NCI-H2107 (cell line): Measurements from ENCODE around the gene KCNK4.
A peak's percentile ranks its signal among the peaks of the same experiment; 100 is the strongest.

Experiments used
- DNase-seq: peaks from one replicate; lab custom pipeline; 2025; lab: John Stamatoyannopoulos, UW

The KCNK4 gene

GRCh38 chr11:64253481-64253880 is 37.6 kb upstream of the KCNK4 start:
- no peak for DNase-seq

GRCh38 chr11:64254326-64254725 is 36.8 kb upstream of the KCNK4 start:
- DNase-seq, result no peak

DNA sequence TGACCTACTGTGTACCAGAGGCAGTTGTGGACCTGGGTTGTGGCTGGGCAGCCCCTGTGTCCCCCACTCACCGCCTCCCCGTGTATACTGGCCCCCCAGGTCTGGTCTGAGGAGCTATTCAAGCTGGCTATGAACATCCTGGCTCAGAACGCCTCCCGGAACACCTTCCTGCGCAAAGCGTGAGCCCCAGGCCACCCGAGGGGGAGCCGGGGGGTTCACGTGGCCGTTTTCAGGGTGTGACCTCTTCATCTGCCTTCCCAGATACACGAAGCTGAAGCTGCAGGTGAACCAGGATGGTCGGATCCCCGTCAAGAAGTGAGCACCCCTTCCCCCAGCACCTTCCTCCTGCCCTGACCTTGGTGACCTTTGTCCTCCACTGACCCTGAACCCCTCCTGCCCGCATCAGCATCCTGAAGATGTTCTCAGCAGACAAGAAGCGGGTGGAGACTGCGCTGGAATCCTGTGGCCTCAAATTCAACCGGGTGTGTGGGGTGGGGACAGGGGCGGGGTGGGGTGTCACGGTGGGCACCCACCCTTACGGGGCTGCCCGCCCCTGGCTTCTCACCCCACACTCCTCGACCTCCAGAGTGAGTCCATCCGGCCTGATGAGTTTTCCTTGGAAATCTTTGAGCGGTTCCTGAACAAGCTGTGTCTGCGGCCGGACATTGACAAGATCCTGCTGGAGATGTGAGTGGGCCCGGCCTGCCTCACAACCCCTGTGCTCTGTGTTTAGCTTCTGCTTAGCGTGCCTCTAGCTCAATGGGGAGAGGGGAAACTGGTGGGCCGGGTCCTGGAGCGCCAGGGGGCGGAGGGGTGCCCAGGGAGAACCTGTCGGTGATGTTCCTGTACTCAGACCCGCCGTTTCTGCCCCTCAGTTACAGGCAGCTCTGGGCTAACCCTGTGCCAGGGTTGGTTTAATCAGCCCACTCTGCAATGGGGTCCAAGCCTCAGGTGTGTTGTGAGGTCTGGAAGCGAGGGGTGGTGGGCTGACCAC is 35.7 kb upstream of the KCNK4 start:
- DNase-seq, result no peak

DNA sequence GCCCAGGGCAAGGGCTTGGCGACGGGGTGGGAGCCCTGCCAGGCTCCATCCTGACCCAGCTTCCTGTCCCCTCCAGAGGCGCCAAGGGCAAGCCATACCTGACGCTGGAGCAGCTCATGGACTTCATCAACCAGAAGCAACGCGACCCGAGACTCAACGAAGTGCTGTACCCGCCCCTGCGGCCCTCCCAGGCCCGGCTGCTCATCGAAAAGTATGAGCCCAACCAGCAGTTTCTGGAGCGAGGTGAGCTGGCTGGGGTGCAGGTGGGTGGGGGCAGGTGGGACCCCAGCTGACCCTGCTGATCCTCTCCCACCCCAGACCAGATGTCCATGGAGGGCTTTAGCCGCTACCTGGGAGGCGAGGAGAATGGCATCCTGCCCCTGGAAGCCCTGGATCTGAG is 34.8 kb upstream of the KCNK4 start:
- no peak for DNase-seq

- DNase-seq, result no peak
Measured at GRCh38 chr11:64258356-64258755, 32.7 kb upstream of the KCNK4 start.

DNA sequence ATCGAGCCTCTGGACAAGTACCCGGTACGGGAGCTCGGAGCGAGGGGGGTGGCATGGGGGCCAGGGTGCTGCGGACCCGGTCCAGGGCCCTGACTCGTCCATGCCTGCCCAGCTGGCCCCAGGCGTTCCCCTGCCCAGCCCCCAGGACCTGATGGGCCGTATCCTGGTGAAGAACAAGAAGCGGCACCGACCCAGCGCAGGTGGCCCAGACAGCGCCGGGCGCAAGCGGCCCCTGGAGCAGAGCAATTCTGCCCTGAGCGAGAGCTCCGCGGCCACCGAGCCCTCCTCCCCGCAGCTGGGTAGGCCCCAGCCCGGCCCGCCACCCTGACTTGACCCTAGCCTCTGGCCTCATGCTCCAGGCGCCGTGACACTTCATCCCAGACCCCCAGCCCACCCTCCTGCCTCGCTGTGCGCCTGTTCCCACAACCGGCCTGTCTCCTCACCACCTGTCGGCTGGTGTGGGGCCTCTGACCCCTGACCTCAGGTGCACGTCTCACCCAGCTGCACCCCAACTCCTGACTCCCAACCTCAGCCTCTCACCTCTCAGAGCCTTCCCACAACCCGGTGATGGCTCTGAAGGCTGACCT is 32.1 kb upstream of the KCNK4 start:
- DNase-seq, result no peak

GRCh38 chr11:64259533-64260067 is 31.5 kb upstream of the KCNK4 start:
- DNase-seq, result no peak

- no peak for DNase-seq
Measured at GRCh38 chr11:64260147-64260708, 30.9 kb upstream of the KCNK4 start.

- no peak for DNase-seq
Measured at GRCh38 chr11:64261556-64262080, 29.5 kb upstream of the KCNK4 start.

DNA sequence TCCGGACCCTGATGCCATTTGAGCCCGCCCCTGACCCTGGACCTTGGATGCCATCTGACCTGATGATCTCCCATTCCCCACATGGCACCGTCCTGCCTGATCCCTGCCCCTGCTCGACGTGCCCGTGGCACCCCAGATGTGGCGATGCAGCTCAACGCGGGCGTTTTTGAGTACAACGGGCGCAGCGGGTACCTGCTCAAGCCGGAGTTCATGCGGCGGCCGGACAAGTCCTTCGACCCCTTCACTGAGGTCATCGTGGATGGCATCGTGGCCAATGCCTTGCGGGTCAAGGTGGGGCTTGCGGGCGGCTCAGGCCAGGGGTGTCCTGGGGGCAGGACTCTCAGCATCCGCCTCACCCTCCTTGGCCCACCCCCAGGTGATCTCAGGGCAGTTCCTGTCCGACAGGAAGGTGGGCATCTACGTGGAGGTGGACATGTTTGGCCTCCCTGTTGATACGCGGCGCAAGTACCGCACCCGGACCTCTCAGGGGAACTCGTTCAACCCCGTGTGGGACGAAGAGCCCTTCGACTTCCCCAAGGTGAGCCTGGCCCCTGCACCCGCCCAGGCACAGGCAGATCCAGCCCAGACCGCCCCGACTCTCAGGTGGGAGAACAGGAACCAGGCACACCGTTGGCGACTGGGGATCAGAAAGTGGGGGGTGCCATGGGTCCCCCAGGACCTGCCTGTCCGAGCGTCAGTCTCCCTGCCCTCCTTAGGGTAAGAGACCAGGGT is 28.7 kb upstream of the KCNK4 start:
- no peak for DNase-seq

- no peak for DNase-seq
Measured at GRCh38 chr11:64263021-64263946, 27.8 kb upstream of the KCNK4 start.

GRCh38 chr11:64263947-64264317 is 27.2 kb upstream of the KCNK4 start:
- no peak for DNase-seq

DNA sequence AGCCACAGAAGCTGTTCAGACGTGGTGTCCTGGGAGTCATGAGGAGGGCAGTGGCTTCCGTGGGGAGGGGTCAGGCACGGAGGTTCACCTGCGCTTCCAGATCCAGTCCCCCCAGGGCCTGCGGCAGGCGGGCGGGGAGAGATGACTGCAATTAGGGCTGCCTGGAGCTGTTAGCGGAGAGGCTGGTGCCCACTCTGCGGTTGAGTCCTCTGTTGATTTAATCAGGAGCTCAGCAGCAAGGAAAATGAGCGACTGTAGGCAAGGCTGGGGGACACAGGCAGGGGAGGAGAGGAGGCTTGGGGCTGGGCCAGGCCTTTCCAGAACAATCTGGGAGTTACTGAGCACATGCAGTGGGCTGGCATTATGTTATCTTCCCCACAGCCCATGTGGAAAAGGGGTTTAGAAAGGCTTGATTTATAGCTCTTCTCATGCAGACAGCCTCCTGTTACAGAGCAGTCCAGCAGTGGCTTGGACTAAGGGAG is 26.7 kb upstream of the KCNK4 start:
- DNase-seq, result peak; percentile 59

GRCh38 chr11:64265176-64266160 is 25.6 kb upstream of the KCNK4 start:
- no peak for DNase-seq

- no peak for DNase-seq
Measured at GRCh38 chr11:64266339-64266738, 24.8 kb upstream of the KCNK4 start.

- DNase-seq, result peak; percentile 33
Measured at GRCh38 chr11:64267207-64267945, 23.7 kb upstream of the KCNK4 start.

DNA sequence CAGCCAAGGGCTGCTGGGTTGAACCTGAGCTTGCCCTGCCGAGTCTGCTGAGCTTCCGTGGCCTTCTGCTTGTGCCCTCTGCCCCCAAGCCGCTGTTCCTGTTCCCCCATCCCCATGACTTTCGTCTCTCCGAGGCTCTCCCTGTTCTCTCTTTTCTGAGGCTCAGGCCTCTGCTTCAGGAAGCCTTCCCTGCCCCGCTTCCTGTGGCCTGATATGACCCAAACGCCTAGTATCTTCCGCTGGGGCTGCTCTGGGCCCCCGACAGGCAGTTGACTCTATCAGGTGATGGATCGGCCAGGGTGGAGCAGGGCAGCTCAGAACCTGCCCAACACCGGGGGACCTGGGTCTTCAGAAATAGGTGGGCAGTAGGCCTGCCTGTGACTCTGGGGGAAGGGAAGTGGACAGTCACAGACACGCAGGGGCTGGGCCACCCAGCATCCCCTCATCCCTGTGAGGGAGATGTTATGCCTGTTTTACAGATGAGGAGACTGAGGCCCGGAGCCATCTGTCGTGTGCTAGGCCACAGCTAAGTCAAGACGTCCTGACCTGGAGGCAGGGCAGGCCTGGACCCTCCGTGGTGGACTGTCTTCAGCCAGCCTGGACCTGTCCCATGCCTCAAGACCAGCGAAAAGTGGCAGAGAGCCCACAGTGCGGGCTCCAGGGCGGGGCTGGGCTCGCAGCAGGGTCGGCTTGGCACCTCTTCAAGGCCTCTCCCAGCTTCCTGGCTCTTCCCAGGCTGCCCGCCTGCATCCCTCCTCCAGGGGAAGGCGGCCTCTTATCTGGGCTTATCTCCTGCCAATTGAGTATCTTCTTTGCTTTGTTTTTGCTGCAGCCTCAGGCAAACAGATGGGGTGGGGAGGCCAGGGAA is 22.8 kb upstream of the KCNK4 start:
- no peak for DNase-seq
